Neutrophil (primary cell): ENCODE data around the gene HARS2.
"Not testable (repeated sequence)": the region's sequence is repeated elsewhere in the genome, so short reads cannot be mapped to it uniquely, and the experiment has no call there.

ENCODE experiments used
- H3K27ac ChIP-seq: fragments of 200-600 bp; sonication (generic); 2 replicates; pipeline ENCODE4 v1.5.1; 2016; ENCODE audit warnings: mild to moderate bottlenecking, moderate library complexity
- H3K27me3 ChIP-seq: fragments of 200-600 bp; sonication (generic); 2 replicates; pipeline ENCODE4 v1.6.0; 2016; ENCODE audit warnings: mild to moderate bottlenecking
- H3K36me3 ChIP-seq: fragments of 200-600 bp; sonication (generic); 2 replicates; pipeline ENCODE4 v1.5.1; 2017
- H3K4me1 ChIP-seq, 2 experiments: fragments of 200-600 bp in 1 of 2; sonication (generic) in 1 of 2; 1 replicate in 1 of 2; 2 replicates in 1 of 2; pipeline versions ENCODE4 v1.5.1 to v1.6.1; 2013 to 2016; ENCODE audit warnings: low read depth in 1 of 2, low read length in 1 of 2, mild to moderate bottlenecking in 1 of 2, moderate library complexity in 1 of 2; ENCODE audit not compliant: control insufficient read depth in 1 of 2, insufficient read depth in 1 of 2
- H3K4me3 ChIP-seq, 2 experiments: fragments of 200-600 bp in 1 of 2; sonication (generic) in 1 of 2; 1 replicate in 1 of 2; 2 replicates in 1 of 2; pipeline ENCODE4 v1.5.1; 2013 to 2016; ENCODE audit warnings: low read depth in 1 of 2, low read length in 1 of 2, mild to moderate bottlenecking in 1 of 2, moderate library complexity in 1 of 2
- H3K9me3 ChIP-seq: fragments of 200-600 bp; sonication (generic); 2 replicates; pipeline ENCODE4 v1.5.1; 2016
- CTCF ChIP-seq: fragments of 200-600 bp; sonication (generic); IDR thresholded peaks from 2 replicates; pipeline ENCODE4 v1.5.1; 2016; ENCODE audit warnings: antibody characterized with exemption

Gene HARS2

GRCh38 chr5:140690941-140691924 is at the start of gene HARS2, which contains the start of gene HARS1:
TSS of gene HARS2 (plus strand) at chr5:140691455. CDS start at chr5:140691649, 194 bp downstream.
TSS of gene HARS1 (minus strand) at chr5:140691370. CDS start at chr5:140691304, 66 bp downstream.
- Histone ChIP-seq H3K36me3 (peaks cover 43% of the 10 kb centered on the region), H3K4me1 (peaks cover 21 to 24% of the 10 kb centered on the region in 2 experiments), H3K27me3 (no peaks in the 10 kb centered on the region), H3K27ac (peak within 1 kb of the TSS; percentile 95), H3K9me3 (no peaks in the 10 kb centered on the region), H3K4me3 (peak within 1 kb of the TSS; percentile 69 to 91)
- no peak for TF ChIP-seq CTCF

- no peak overlapping the region for H3K4me3 ChIP-seq
- TF ChIP-seq CTCF = no peak
Measured at GRCh38 chr5:140641716-140642115, 49.5 kb upstream of the HARS2 start.

GRCh38 chr5:140642718-140643117 is 48.5 kb upstream of the HARS2 start:
- H3K36me3 ChIP-seq = peaks cover 45% of the 10 kb centered on the region
- no peak for TF ChIP-seq CTCF

More at GRCh38 chr5:140641716-140642115, 49.5 kb upstream of the HARS2 start:
- Histone ChIP-seq H3K9me3 (no peaks in the 10 kb centered on the region), H3K4me1 (peaks cover 41 to 44% of the 10 kb centered on the region in 2 experiments), H3K36me3 (peaks cover 45% of the 10 kb centered on the region), H3K27me3 (no peaks in the 10 kb centered on the region), H3K27ac (no peak overlapping the region)

GRCh38 chr5:140647042-140647419 is 44.2 kb upstream of the HARS2 start:
- peak overlapping the region; percentile 91 for H3K27ac ChIP-seq
- no peak for TF ChIP-seq CTCF
- peaks cover 66% of the 10 kb centered on the region for H3K36me3 ChIP-seq
- H3K27me3 ChIP-seq = no peaks in the 10 kb centered on the region
- peaks cover 21 to 22% of the 10 kb centered on the region in 2 experiments for H3K4me1 ChIP-seq
- no peaks in the 10 kb centered on the region for H3K9me3 ChIP-seq
- peak overlapping the region; percentile 82 to 97 for H3K4me3 ChIP-seq

More at GRCh38 chr5:140642718-140643117, 48.5 kb upstream of the HARS2 start:
- Histone ChIP-seq H3K4me3 (no peak overlapping the region), H3K9me3 (no peaks in the 10 kb centered on the region), H3K27ac (no peak overlapping the region), H3K4me1 (peaks cover 36 to 38% of the 10 kb centered on the region in 2 experiments), H3K27me3 (no peaks in the 10 kb centered on the region)

GRCh38 chr5:140658870-140659269 is 32.4 kb upstream of the HARS2 start:
- no peak for TF ChIP-seq CTCF
- Histone ChIP-seq H3K9me3 (no peaks in the 10 kb centered on the region), H3K36me3 (peaks cover 94% of the 10 kb centered on the region), H3K4me3 (no peak overlapping the region), H3K4me1 (peaks cover 9 to 12% of the 10 kb centered on the region in 2 experiments), H3K27me3 (no peaks in the 10 kb centered on the region), H3K27ac (no peak overlapping the region)

GRCh38 chr5:140660371-140660770 is 30.9 kb upstream of the HARS2 start:
- H3K36me3 ChIP-seq = peaks cover 79% of the 10 kb centered on the region
- not testable (repeated sequence) for H3K4me3 ChIP-seq, H3K9me3 ChIP-seq, H3K27ac ChIP-seq, H3K27me3 ChIP-seq
- H3K4me1 ChIP-seq = peaks cover 15% of the 10 kb centered on the region in 2 experiments
